Activated naive CD8-positive, alpha-beta T cell treated with anti-CD3 and anti-CD28 coated beads for 36 hours (primary cell): ENCODE data around the gene PTGES2. TPM values are rescaled to one million over a fixed set of nuclear protein-coding genes. Genes with fewer than 3 reads are reported as not detected.
A peak's percentile ranks its signal among the peaks of the same experiment; 100 is the strongest.

Source experiments
- DNase-seq: peaks from one replicate; pipeline ENCODE4 v3.0.0; 2021
- H3K27ac Mint-ChIP-seq: one replicate; pipeline ENCODE4 v1.8.0; 2022; ENCODE audit warnings: mild to moderate bottlenecking, moderate library complexity, mixed read lengths
- H3K27me3 Mint-ChIP-seq: one replicate; pipeline ENCODE4 v1.8.0; 2022; ENCODE audit warnings: mild to moderate bottlenecking, mixed read lengths
- H3K36me3 Mint-ChIP-seq: one replicate; pipeline ENCODE4 v1.8.0; 2021; ENCODE audit warnings: mild to moderate bottlenecking, mixed read lengths
- H3K4me1 Mint-ChIP-seq: one replicate; pipeline ENCODE4 v1.8.0; 2021; ENCODE audit warnings: mixed read lengths
- H3K4me3 Mint-ChIP-seq: one replicate; pipeline ENCODE4 v1.8.0; 2022; ENCODE audit warnings: mild to moderate bottlenecking, moderate library complexity, mixed read lengths
- H3K9me3 Mint-ChIP-seq: one replicate; pipeline ENCODE4 v1.8.0; 2022; ENCODE audit warnings: mixed read lengths
- total RNA-seq, 2 experiments: library from RNA; stranded (reverse); gene quantifications; one replicate each; pipeline ENCODE4 v1.2.3, GENCODE V29; 2021

PTGES2 gene
- total RNA-seq, 2 experiments from 2014 or later: 63.3 to 66.1 TPM

DNA sequence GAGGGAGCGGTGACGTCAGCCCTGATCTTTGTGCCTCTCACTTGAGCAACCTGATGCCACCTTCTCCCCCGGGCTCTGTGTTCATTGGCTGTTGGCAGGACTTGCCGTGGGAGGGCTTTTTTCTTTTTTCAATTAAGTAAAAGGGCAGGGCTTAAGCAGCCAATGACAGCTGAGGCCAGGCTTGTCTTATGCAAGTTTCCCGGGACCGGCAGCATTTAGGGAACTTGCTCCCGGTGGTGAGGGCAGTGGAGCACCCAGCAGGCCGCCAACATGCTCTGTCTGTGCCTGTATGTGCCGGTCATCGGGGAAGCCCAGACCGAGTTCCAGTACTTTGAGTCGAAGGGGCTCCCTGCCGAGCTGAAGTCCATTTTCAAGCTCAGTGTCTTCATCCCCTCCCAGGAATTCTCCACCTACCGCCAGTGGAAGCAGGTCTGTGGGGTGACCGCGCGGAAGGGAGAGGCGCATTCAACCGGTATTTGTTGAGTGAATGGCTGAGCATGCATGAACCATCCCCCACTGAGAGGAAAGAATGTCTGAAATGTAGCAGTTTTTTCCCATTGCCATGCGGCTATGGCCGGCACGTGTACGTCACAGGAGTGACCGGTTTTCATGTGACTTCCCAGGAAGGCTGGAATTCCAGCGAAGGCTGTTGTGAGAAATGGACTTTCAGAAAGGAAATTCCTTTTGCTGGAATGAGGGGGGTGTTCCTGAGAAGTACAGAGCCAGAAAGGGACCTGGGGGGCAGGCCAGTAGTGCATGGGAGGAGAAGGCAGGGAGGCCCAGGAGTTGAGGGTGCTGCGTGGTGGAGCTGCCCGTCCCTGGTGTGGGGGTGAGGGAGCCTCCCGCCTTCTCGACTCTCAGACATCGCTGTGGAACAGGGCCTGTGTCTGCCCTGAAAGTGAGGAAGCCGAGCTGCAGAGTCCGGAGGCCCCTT is 29.0 kb downstream of the PTGES2 start:
- Mint-ChIP-seq H3K4me1 (peaks cover 68% of the 10 kb centered on the region), H3K9me3 (no peaks in the 10 kb centered on the region), H3K36me3 (peaks cover 11% of the 10 kb centered on the region), H3K27ac (peak overlapping the region; percentile 73), H3K4me3 (peak overlapping the region; percentile 75), H3K27me3 (no peaks in the 10 kb centered on the region)
- DNase-seq: peak; percentile 75

GRCh38 chr9:128097543-128098296 is 29.8 kb downstream of the PTGES2 start:
- Mint-ChIP-seq H3K27me3 (no peaks in the 10 kb centered on the region), H3K4me3 (peak overlapping the region; percentile 75), H3K27ac (peak overlapping the region; percentile 73), H3K4me1 (peaks cover 69% of the 10 kb centered on the region), H3K9me3 (no peaks in the 10 kb centered on the region), H3K36me3 (peaks cover 11% of the 10 kb centered on the region)
- no peak for DNase-seq

- peaks cover 74% of the 10 kb centered on the region for H3K4me1 Mint-ChIP-seq
- DNase-seq: no peak
- H3K9me3 Mint-ChIP-seq: no peaks in the 10 kb centered on the region
- no peaks in the 10 kb centered on the region for H3K27me3 Mint-ChIP-seq
- H3K4me3 Mint-ChIP-seq: no peak overlapping the region
- peak overlapping the region; percentile 43 for H3K27ac Mint-ChIP-seq
- H3K36me3 Mint-ChIP-seq: peaks cover 11% of the 10 kb centered on the region
These were observed 30.7 kb downstream of the PTGES2 start for GRCh38 chr9:128096616-128097536.

DNA sequence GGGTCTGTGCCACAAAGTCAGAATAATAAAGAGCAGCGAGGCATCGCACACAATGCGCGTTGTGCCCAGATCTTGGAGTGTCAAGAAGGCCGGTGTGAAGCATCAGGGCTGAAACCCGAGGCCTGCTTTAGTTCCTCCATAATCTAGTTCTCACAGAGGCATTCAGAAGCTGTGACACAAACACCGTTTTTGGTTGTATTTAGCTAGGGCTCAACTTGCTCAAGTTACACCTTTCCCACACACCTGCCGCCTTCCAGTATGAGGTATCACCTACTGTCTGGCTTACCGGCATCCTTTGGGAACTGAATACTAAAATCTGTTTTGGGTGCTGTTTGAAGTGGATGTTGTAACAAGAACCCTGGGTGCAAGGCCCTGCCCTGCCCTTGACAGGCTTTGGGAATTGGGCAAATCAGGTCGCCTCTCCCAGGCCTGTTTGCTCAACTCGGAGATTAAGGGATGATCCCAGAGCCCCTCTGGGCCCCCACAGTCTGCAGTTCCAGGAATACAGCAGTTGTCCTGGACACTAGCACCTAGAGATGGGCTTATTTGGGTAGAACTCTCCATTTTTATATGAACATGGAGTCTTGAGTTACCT is 32.5 kb downstream of the PTGES2 start:
- H3K4me1 Mint-ChIP-seq: peaks cover 83% of the 10 kb centered on the region
- H3K27me3 Mint-ChIP-seq: no peaks in the 10 kb centered on the region
- no peaks in the 10 kb centered on the region for H3K9me3 Mint-ChIP-seq
- H3K36me3 Mint-ChIP-seq: peaks cover 13% of the 10 kb centered on the region
- H3K27ac Mint-ChIP-seq: peak overlapping the region; percentile 94
- no peak for DNase-seq
- H3K4me3 Mint-ChIP-seq: peak overlapping the region; percentile 68

DNA sequence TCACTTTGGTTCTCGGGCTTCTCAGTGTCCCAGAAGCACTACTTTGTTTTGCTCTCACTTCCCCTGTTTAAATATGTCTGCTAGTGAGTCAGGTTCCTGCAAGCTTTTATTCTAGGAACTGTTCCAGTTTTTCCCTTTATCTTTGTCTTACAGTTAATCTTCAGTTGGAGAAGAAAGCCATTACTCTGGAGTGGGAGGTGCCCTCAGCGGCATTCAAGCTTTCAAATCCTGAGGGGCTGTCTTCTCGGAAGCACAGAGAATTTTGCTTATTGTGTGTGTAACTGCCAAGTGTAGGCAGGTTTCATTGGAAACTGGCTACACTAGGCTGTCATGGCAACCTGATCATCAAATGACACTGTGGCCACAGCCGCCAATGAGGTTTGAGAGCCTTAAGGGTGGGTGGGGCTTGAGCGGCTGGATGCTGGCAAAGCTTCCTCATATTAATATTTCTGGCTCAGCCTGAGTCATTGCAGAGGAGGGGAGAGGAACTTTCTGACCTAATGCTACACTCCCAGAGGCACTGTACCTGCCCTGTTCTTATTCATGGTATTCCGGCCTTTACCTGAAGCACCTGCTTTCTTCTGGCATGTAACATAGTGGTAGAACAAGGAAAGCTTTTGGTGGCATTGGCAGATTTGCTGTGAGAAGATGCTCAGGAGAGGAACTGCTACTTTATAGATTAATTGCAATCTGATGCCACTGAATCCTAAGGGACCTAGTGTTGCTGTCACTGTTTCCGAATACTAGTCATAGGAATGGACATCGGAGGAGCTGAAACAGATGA is 33.2 kb downstream of the PTGES2 start:
- Mint-ChIP-seq H3K4me3 (peak overlapping the region; percentile 68), H3K4me1 (peaks cover 83% of the 10 kb centered on the region), H3K27ac (peak overlapping the region; percentile 94), H3K9me3 (no peaks in the 10 kb centered on the region), H3K36me3 (peaks cover 18% of the 10 kb centered on the region), H3K27me3 (no peaks in the 10 kb centered on the region)
- DNase-seq: peak; percentile 89

DNA sequence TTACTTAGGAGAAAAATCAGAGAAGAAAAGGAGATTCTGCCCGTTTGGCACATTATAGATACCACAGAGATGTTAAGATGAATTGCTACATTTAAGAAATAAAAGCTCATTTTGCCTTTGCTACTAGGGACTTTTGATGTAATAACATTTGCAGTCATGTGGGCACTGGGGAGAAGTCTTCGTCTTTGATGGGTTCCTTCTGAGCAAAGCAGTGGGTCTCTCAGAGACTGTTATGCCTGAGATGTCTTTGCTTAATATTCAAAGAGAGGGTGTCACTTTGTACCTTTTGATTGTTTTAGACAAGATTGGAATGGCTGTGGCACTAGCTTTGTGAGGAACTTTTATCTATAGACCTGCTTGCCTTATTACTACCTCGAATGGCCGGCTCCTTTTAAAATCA is 34.5 kb downstream of the PTGES2 start:
- Mint-ChIP-seq H3K27me3 (no peaks in the 10 kb centered on the region), H3K4me3 (peak overlapping the region; percentile 47), H3K27ac (peak overlapping the region; percentile 94), H3K36me3 (peaks cover 18% of the 10 kb centered on the region), H3K4me1 (peaks cover 76% of the 10 kb centered on the region), H3K9me3 (no peaks in the 10 kb centered on the region)
- DNase-seq: no peak

DNA sequence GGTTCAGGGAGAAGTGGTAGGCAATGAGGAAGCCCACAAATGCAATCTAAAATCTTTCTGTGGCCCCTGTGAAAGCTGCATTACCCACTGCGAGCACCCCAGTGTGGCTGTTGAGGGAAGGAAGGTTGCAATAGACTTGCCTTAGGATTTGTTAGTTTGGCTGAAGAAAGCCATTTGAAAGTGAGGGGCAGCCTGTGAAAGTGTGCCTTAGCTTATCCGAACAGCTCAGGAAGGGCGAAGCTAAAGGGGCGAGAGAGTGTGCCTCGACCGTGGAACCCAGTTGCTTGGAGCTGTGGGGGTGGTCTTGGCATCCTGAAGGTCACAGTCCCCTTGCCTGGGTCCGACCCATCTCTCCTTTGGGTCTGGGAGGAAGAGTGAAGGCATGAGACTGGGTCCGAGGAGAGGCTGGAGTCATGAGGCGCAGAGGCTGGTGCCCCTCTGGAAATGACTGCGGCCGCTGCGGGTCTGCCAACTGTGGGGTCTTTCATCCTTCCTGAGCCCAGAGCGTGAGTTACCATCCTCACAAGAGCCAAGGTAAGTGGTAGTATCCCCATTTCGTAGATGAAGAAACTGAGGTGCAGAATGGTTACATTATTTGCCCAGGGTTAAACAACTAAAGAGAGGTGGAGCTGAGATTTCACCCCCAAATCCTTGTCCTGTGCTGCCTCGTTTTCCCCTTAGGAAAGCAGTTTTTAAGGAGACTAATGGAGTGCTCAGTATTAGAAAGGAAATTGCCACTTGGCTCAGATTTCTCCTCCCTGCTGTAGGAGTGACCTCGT is 35.1 kb downstream of the PTGES2 start:
- Mint-ChIP-seq H3K9me3 (no peaks in the 10 kb centered on the region), H3K4me1 (peaks cover 78% of the 10 kb centered on the region), H3K4me3 (peak overlapping the region; percentile 47), H3K36me3 (peaks cover 20% of the 10 kb centered on the region), H3K27me3 (no peaks in the 10 kb centered on the region), H3K27ac (peak overlapping the region; percentile 94)
- no peak for DNase-seq

GRCh38 chr9:128091571-128091970 is 36.0 kb downstream of the PTGES2 start:
- Mint-ChIP-seq H3K4me1 (peaks cover 72% of the 10 kb centered on the region), H3K27ac (peak overlapping the region; percentile 94), H3K9me3 (no peaks in the 10 kb centered on the region), H3K27me3 (no peaks in the 10 kb centered on the region), H3K4me3 (peak overlapping the region; percentile 32), H3K36me3 (peaks cover 22% of the 10 kb centered on the region)
- no peak for DNase-seq

DNA sequence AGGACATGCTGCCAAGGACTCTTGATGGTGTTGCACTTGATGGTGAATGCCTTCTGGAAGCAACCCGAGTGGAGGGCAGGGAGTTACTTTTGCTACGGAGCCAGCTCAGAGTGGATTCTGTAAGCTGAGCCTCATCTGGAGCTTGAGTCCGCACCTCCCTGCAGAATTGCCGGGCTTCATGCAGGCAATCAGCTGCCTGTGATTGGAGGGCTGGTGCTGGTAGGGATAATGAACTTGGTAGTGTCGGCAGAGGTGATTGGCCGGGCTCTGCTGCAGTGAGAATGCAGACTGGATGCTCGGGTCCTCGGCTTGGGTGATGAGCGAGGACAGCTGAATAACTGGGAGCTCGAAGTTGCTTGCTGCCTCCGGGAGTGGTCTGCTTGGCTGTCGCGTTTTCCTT is 36.4 kb downstream of the PTGES2 start:
- no peaks in the 10 kb centered on the region for H3K27me3 Mint-ChIP-seq
- H3K4me1 Mint-ChIP-seq: peaks cover 71% of the 10 kb centered on the region
- peaks cover 22% of the 10 kb centered on the region for H3K36me3 Mint-ChIP-seq
- H3K4me3 Mint-ChIP-seq: peak overlapping the region; percentile 10
- H3K27ac Mint-ChIP-seq: peak overlapping the region; percentile 18
- no peak for DNase-seq
- H3K9me3 Mint-ChIP-seq: no peaks in the 10 kb centered on the region

DNA sequence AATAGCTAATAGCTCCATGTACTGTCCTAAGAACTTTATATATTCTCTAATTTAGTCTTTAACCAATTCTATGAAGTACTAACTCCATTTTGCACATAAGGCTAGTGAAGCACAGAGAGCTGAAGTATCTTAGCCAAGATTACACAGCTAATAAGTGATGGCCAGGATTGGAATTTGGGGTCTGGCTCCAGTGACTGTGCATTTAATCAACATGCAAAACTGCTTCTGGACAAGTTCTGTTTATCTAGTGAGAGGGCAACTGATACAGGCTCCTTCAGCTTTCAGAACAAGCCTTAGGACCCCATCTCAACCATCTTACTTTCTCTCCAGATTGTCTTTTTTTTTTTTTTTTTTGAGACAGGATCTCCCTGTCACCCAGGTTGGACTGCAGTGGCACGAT is 38.2 kb downstream of the PTGES2 start:
- H3K9me3 Mint-ChIP-seq: no peaks in the 10 kb centered on the region
- DNase-seq: no peak
- H3K4me1 Mint-ChIP-seq: peaks cover 65% of the 10 kb centered on the region
- no peaks in the 10 kb centered on the region for H3K27me3 Mint-ChIP-seq
- H3K27ac Mint-ChIP-seq: peak overlapping the region; percentile 48
- no peak overlapping the region for H3K4me3 Mint-ChIP-seq
- H3K36me3 Mint-ChIP-seq: peaks cover 19% of the 10 kb centered on the region

GRCh38 chr9:128088253-128088945 is 39.1 kb downstream of the PTGES2 start:
- Mint-ChIP-seq H3K36me3 (peaks cover 20% of the 10 kb centered on the region), H3K27ac (peak overlapping the region; percentile 26), H3K4me1 (peaks cover 63% of the 10 kb centered on the region), H3K4me3 (no peak overlapping the region), H3K27me3 (no peaks in the 10 kb centered on the region), H3K9me3 (no peaks in the 10 kb centered on the region)
- DNase-seq: no peak

- H3K4me3 Mint-ChIP-seq: no peak overlapping the region
- H3K9me3 Mint-ChIP-seq: no peaks in the 10 kb centered on the region
- H3K36me3 Mint-ChIP-seq: peaks cover 20% of the 10 kb centered on the region
- no peak overlapping the region for H3K27ac Mint-ChIP-seq
- H3K27me3 Mint-ChIP-seq: no peaks in the 10 kb centered on the region
- no peak for DNase-seq
- H3K4me1 Mint-ChIP-seq: peaks cover 57% of the 10 kb centered on the region
These were observed 40.3 kb downstream of the PTGES2 start for GRCh38 chr9:128087262-128087661.

DNA sequence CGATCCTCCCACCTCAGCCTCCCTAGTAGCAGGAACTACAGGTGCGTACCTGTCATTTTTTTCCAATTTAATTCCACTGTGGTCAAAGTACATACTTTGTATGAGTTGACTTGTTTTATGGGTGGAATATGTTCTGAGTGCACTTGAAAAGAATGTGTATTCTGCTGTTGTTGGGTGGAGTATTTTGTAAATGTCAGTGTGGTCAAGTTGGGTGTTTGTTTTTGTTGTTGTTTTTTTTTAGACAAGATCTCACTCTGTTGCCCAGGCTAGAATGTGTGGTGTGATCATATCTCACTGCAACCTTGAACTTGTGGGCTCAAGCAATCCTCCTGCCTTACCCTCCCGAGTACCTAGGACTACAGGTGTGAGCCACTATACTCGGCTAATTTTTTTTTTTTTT is 41.6 kb downstream of the PTGES2 start:
- peaks cover 13% of the 10 kb centered on the region for H3K36me3 Mint-ChIP-seq
- peaks cover 58% of the 10 kb centered on the region for H3K4me1 Mint-ChIP-seq
- no peak for DNase-seq
- H3K9me3 Mint-ChIP-seq: no peaks in the 10 kb centered on the region
- no peaks in the 10 kb centered on the region for H3K27me3 Mint-ChIP-seq
- H3K4me3 Mint-ChIP-seq: no peak overlapping the region
- no peak overlapping the region for H3K27ac Mint-ChIP-seq
